Measurements from ENCODE around the gene IL37. TPM values are rescaled to one million over a fixed set of nuclear protein-coding genes. Genes with fewer than 3 reads are reported as not detected.

IL37 gene
- total RNA-seq, 2 experiments from 2014 or later: not detected

DNA sequence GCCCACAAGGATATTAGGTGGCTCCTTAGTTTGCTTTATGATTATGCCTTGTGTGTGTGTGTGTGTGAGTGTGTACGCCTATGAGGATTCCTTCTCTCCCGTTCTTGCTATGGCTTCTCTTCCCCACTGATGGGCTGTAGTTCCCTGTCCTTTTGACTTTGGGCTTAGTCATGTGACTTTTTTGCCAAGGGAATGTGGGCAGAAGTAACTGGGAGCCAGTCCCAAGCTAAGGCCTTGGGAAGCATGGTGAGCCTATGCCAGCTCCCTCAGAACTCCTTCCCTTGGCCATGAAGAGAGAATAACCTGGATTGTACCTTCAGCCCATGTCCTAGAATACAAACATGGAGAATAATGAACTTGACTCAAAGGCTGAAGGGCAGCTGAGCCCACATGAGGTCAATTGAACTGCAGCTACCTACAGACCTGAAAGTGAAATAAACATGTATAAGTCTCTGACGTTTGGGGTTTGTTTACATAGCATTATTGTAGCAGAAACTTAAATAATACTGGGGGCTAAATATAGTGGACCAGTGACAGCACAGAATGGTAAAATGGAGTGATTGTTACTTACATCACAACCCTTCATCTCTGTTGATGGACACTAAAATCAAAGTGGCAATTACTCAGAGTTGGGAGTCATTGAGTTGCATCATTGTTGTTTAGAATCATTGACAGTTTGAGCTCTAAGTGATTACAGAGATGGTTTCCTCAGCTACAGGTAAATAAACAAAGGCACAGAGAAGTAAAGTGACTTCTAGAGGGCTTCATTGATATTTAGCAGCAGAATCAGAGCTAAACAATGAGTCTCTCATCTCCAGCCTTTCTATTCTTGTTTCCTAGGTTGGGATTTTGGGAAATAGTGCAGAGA is 51.6 kb downstream of the IL37 start:
- Mint-ChIP-seq H3K27me3 (no peaks in the 10 kb centered on the region), H3K9me3 (ENCODE audit: low read depth) (no peaks in the 10 kb centered on the region), H3K27ac (no peak overlapping the region), H3K4me1 (no peaks in the 10 kb centered on the region), H3K4me3 (no peak overlapping the region), H3K36me3 (ENCODE audit: low read depth) (no peaks in the 10 kb centered on the region)
- ChIA-PET POLR2A (no interaction called here), CTCF (interaction anchor here (0.7 to 3.1 kb wide), 5 partner anchors 8 to 98 kb away, joined by 3 to 12 read pairs (median 3); partner anchors contain the start of gene IL36G)
- no peak for DNase-seq
- intact Hi-C loops (cut with DNase I, micrococcal nuclease): no loop called here
- ATAC-seq: no peak

DNA sequence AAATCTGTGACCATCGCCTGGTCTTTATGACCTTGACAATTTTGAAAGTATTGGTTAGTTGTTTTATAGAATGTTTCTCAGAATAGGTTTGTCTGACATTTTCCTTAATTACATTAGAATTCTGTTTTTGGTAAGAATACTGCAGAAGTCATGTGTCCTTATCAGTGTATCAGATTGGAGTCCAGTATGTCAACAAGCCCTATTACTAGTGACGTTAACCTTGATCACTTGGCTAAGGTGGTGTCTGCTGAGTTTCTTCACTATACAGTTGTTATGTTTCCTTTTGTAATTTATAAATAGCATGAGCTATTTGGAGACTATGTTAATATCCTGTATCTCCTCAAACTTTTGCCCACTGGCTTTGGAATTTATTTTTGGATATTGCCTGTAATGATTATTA is 56.1 kb downstream of the IL37 start:
- CTCF ChIA-PET: interaction anchor here (0.7 to 1.8 kb wide), 7 partner anchors 8 to 232 kb away, joined by 3 to 9 read pairs (median 3); no protein-coding TSS in a partner anchor
- POLR2A ChIA-PET: no interaction called here
- no peak overlapping the region for H3K4me3 Mint-ChIP-seq
- H3K4me1 Mint-ChIP-seq: peaks cover 5% of the 10 kb centered on the region
- no peak for DNase-seq
- H3K27me3 Mint-ChIP-seq: no peaks in the 10 kb centered on the region
- intact Hi-C loops (cut with DNase I, micrococcal nuclease): no loop called here
- ATAC-seq: no peak
- no peaks in the 10 kb centered on the region for H3K9me3 Mint-ChIP-seq (ENCODE audit: low read depth)
- no peaks in the 10 kb centered on the region for H3K36me3 Mint-ChIP-seq (ENCODE audit: low read depth)
- no peak overlapping the region for H3K27ac Mint-ChIP-seq

Other genes starting within 250 kb of the IL37 start
- not detected for gene NT5DC4, start 190.1 kb upstream of the IL37 start, total RNA-seq
- 10 to 100 TPM; 38.4 to 46.7 TPM for gene CKAP2L, start 146.6 kb upstream of the IL37 start, total RNA-seq
- 1 to 10 TPM; 6.6 to 6.9 TPM for gene IL1A, start 126.7 kb upstream of the IL37 start, total RNA-seq
- under 1 TPM; 0.18 to 0.37 TPM for gene IL1B, start 74.4 kb upstream of the IL37 start, total RNA-seq
- not detected for gene IL36G, start 66.8 kb downstream of the IL37 start, total RNA-seq
- not detected for gene IL36A, start 94.3 kb downstream of the IL37 start, total RNA-seq
- not detected for gene IL36B, start 141.7 kb downstream of the IL37 start, total RNA-seq
- gene IL36RN, start 148.0 kb downstream of the IL37 start, total RNA-seq: not detected
- not detected for gene IL1F10, start 156.8 kb downstream of the IL37 start, total RNA-seq
- 1 to 10 TPM; 4.6 to 4.8 TPM for gene IL1RN, start 216.4 kb downstream of the IL37 start, total RNA-seq

Data from activated CD4-positive, alpha-beta T cell treated with anti-CD3 and anti-CD28 coated beads for 36 hours (primary cell).